Peyer's patch (tissue), 4 donors: ENCODE measurements around the gene GUCD1.
A peak's percentile ranks its signal among the peaks of the same experiment; 100 is the strongest.

Source experiments
- CTCF ChIP-seq, 6 experiments: fragments of 450-650 bp in 4 of 6; fragments of 200-600 bp in 2 of 6; sonication (generic) in 1 of 6; IDR thresholded peaks; one replicate each; pipeline ENCODE4 v1.5.1; 2017 to 2019; ENCODE audit warnings: antibody characterized with exemption in 6 of 6, mild to moderate bottlenecking in 3 of 6, moderate library complexity in 1 of 6
- POLR2A ChIP-seq, 2 donors: fragments of 450-650 bp; IDR thresholded peaks; one replicate each; pipeline ENCODE4 v1.5.1; 2017; ENCODE audit warnings: antibody characterized with exemption in 2 of 2, mild to moderate bottlenecking in 2 of 2, moderate library complexity in 2 of 2

- peak in 5 of 6 experiments; percentile 6 to 91 (median 81) for TF ChIP-seq CTCF (IDR thresholded peaks at IDR 0.05)
- TF ChIP-seq POLR2A (IDR thresholded peaks at IDR 0.05) = no peak
Measured at GRCh38 chr22:24521791-24522245, 33.1 kb downstream of the GUCD1 start.
